Parathyroid adenoma (tissue), 2 donors: ENCODE data around the gene SLC4A7.
A peak's percentile ranks its signal among the peaks of the same experiment; 100 is the strongest.

ENCODE experiments used
- H2AFZ ChIP-seq: fragments of 300-600 bp; sonication (generic); one replicate; pipeline ENCODE4 v1.7.0; 2017; ENCODE audit warnings: antibody characterized with exemption, mild to moderate bottlenecking
- H3K27ac ChIP-seq: fragments of 300-600 bp; sonication (generic); one replicate; pipeline ENCODE4 v1.7.0; 2017
- H3K27me3 ChIP-seq: fragments of 300-600 bp; sonication (generic); one replicate; pipeline ENCODE4 v1.7.0; 2017; ENCODE audit warnings: low read length; ENCODE audit not compliant: control insufficient read depth, insufficient read depth
- H3K36me3 ChIP-seq: fragments of 300-600 bp; sonication (generic); one replicate; pipeline ENCODE4 v1.7.0; 2017; ENCODE audit warnings: low read length; ENCODE audit not compliant: control insufficient read depth, insufficient read depth
- H3K4me1 ChIP-seq: fragments of 300-600 bp; sonication (generic); one replicate; pipeline ENCODE4 v1.7.0; 2017; ENCODE audit warnings: control low read depth
- H3K4me2 ChIP-seq: fragments of 300-600 bp; sonication (generic); one replicate; pipeline ENCODE4 v1.7.0; 2017; ENCODE audit warnings: low read length
- H3K4me3 ChIP-seq: fragments of 300-600 bp; sonication (generic); one replicate; pipeline ENCODE4 v1.7.0; 2017; ENCODE audit warnings: low read depth, low read length
- H3K79me2 ChIP-seq: fragments of 300-600 bp; sonication (generic); one replicate; pipeline ENCODE4 v1.7.0; 2017; ENCODE audit warnings: control low read depth
- H3K9ac ChIP-seq: fragments of 300-600 bp; sonication (generic); one replicate; pipeline ENCODE4 v1.7.0; 2017; ENCODE audit warnings: mild to moderate bottlenecking
- H3K9me3 ChIP-seq: fragments of 300-600 bp; sonication (generic); one replicate; pipeline ENCODE4 v1.7.0; 2017; ENCODE audit warnings: low read length; ENCODE audit not compliant: control insufficient read depth
- CTCF ChIP-seq: fragments of 300-600 bp; sonication (generic); IDR thresholded peaks from one replicate; pipeline ENCODE4 v1.7.0; 2017; ENCODE audit warnings: antibody characterized with exemption, mild to moderate bottlenecking
- donor health status: primary hyperparathyroidism.

SLC4A7 gene

DNA sequence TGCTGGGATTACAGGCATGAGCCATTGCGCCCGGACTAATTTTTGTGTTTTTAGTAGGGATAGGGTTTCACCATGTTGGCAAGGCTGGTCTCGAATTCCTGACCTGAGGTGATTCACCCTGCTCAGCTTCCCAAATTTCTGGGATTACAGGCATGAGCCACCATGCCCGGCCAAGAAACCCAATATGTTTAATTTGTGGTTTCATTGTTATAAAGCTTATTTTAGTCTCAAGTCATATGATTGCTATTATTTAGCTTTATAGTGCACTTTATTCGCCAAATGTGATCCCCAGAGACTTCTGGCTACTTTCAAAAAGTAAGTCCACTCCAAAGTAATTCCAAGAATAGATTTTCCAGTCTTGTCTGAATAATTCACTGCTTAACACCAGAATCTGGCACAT lies 19.3 kb upstream of the SLC4A7 start:
- TF ChIP-seq CTCF, result no peak
- H3K27ac ChIP-seq, result no peak overlapping the region

DNA sequence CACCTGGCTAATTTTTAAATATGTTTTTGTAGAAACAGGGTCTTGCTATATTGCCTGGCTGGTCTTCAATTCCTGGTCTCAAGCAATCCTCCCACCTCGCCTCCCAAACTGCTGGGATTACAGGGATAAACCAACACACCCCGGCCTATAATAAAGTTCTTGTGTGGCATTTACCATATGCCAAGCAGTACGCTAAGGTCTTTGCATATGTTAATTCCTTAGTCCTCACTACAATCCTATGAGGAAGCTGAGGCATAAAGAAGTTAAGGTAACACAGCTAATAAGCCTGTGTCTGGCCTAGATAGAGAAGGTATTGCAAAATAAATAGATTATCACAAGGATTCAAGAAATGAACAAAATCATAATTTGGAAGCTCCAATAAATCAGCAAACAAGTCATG lies 17.6 kb upstream of the SLC4A7 start:
- Histone ChIP-seq H3K9ac (no peak overlapping the region), H3K27ac (no peak overlapping the region), H3K79me2 (no peaks in the 10 kb centered on the region), H3K9me3 (no peaks in the 10 kb centered on the region), H2AFZ (no peak overlapping the region), H3K4me1 (no peaks in the 10 kb centered on the region), H3K4me3 (no peak overlapping the region), H3K27me3 (no peaks in the 10 kb centered on the region), H3K4me2 (no peak overlapping the region), H3K36me3 (no peaks in the 10 kb centered on the region)
- TF ChIP-seq CTCF, result no peak

More for the DNA sequence above, 19.3 kb upstream of the SLC4A7 start:
- Histone ChIP-seq H2AFZ (no peak overlapping the region), H3K9me3 (no peaks in the 10 kb centered on the region), H3K9ac (no peak overlapping the region), H3K27me3 (no peaks in the 10 kb centered on the region), H3K36me3 (no peaks in the 10 kb centered on the region), H3K4me2 (no peak overlapping the region), H3K79me2 (no peaks in the 10 kb centered on the region), H3K4me3 (no peak overlapping the region), H3K4me1 (no peaks in the 10 kb centered on the region)

GRCh38 chr3:27500986-27501385 lies 16.8 kb upstream of the SLC4A7 start:
- H3K4me2 ChIP-seq, result no peak overlapping the region
- no peak overlapping the region for H2AFZ ChIP-seq
- no peak overlapping the region for H3K4me3 ChIP-seq
- H3K27me3 ChIP-seq, result no peaks in the 10 kb centered on the region
- H3K27ac ChIP-seq, result no peak overlapping the region
- H3K4me1 ChIP-seq, result no peaks in the 10 kb centered on the region
- no peaks in the 10 kb centered on the region for H3K79me2 ChIP-seq
- H3K9me3 ChIP-seq, result no peaks in the 10 kb centered on the region
- no peak for TF ChIP-seq CTCF
- H3K9ac ChIP-seq, result no peak overlapping the region
- no peaks in the 10 kb centered on the region for H3K36me3 ChIP-seq

- no peaks in the 10 kb centered on the region for H3K9me3 ChIP-seq
- H3K4me2 ChIP-seq, result peak overlapping the region; percentile 21
- H2AFZ ChIP-seq, result no peak overlapping the region
- H3K27ac ChIP-seq, result no peak overlapping the region
- no peak overlapping the region for H3K4me3 ChIP-seq
- no peaks in the 10 kb centered on the region for H3K36me3 ChIP-seq
- no peaks in the 10 kb centered on the region for H3K79me2 ChIP-seq
- H3K9ac ChIP-seq, result no peak overlapping the region
- no peaks in the 10 kb centered on the region for H3K27me3 ChIP-seq
- H3K4me1 ChIP-seq, result no peaks in the 10 kb centered on the region
- TF ChIP-seq CTCF, result no peak
These were observed 15.9 kb upstream of the SLC4A7 start for GRCh38 chr3:27500035-27500434.

DNA sequence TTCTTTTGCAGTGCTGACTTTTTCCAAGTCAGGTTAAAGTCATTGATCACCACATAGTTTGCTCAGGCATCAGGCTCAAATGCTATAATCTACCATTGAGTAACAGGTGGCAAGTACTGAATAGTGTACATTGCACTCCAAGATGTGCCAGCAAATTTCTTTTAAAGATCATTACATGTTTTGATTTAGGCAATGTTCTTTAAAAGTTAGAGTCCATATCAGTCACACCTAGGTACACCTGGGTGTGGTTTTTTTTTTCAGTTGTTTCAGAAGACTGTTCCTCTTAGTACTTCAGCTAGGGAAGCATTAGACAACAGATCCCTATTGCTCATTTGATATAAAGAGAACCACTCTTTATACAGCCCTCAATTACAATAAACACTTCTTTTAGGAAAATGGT lies 10.6 kb upstream of the SLC4A7 start:
- no peaks in the 10 kb centered on the region for H3K9me3 ChIP-seq
- no peaks in the 10 kb centered on the region for H3K79me2 ChIP-seq
- no peak overlapping the region for H2AFZ ChIP-seq
- H3K27me3 ChIP-seq, result no peaks in the 10 kb centered on the region
- no peak overlapping the region for H3K4me2 ChIP-seq
- H3K36me3 ChIP-seq, result no peaks in the 10 kb centered on the region
- H3K4me3 ChIP-seq, result no peak overlapping the region
- H3K4me1 ChIP-seq, result no peaks in the 10 kb centered on the region
- TF ChIP-seq CTCF, result no peak
- H3K9ac ChIP-seq, result no peak overlapping the region
- H3K27ac ChIP-seq, result no peak overlapping the region
